Measurements from ENCODE around the gene MUC22.

- TF ChIP-seq POLR2AphosphoS5 (IDR thresholded peaks at IDR 0.05; ENCODE audit: low read depth, low read length) (no peak), POLR2A (IDR thresholded peaks at IDR 0.05; ENCODE audit: low read depth, low read length) (no peak), TAF1 (IDR thresholded peaks at IDR 0.05; ENCODE audit: low read depth, low read length) (no peak), PAX5 (IDR thresholded peaks at IDR 0.05; ENCODE audit: insufficient read depth, low read length, severe bottlenecking) (no peak), SPI1 (IDR thresholded peaks at IDR 0.05; ENCODE audit: low read depth, low read length) (no peak)
Observed at GRCh38 chr6:31083742-31084354, 73.6 kb downstream of the MUC22 start.

Measured in GM12891 (cell line).